HG02938 (cell line): Measurements from ENCODE around the gene PIGO.
A peak's percentile ranks its signal among the peaks of the same experiment; 100 is the strongest.

Source experiments
- ATAC-seq: cut with Tn5 transposase; IDR thresholded peaks from one replicate; pipeline ENCODE4 v1.9.1; 2021; ENCODE audit warnings: mild to moderate bottlenecking, moderate library complexity; ENCODE audit not compliant: unreplicated experiment

The PIGO gene

GRCh38 chr9:35072461-35073278, 23.7 kb downstream of the PIGO start, which contains the start of gene VCP:
Gene VCP (minus strand): TSS chr9:35072625. CDS start chr9:35072353, 272 bp downstream.
- ATAC-seq = peak; percentile 83

- ATAC-seq = peak; percentile 49
These were observed 24.5 kb downstream of the PIGO start for GRCh38 chr9:35071814-35072460.

GRCh38 chr9:35070823-35071813, 25.3 kb downstream of the PIGO start:
- no peak for ATAC-seq

GRCh38 chr9:35069020-35069419, 27.4 kb downstream of the PIGO start:
- no peak for ATAC-seq

- no peak for ATAC-seq
These were observed 29.3 kb downstream of the PIGO start for GRCh38 chr9:35067056-35067455.

- no peak for ATAC-seq
These were observed 35.7 kb downstream of the PIGO start for GRCh38 chr9:35060548-35061207.

- ATAC-seq = no peak
These were observed 37.0 kb downstream of the PIGO start for GRCh38 chr9:35059438-35059837.

- no peak for ATAC-seq
These were observed 39.1 kb downstream of the PIGO start for GRCh38 chr9:35057271-35057620.

GRCh38 chr9:35056571-35057270, 39.7 kb downstream of the PIGO start:
- no peak for ATAC-seq

- ATAC-seq = no peak
These were observed 41.3 kb downstream of the PIGO start for GRCh38 chr9:35054871-35055644.

- no peak for ATAC-seq
These were observed 42.1 kb downstream of the PIGO start for GRCh38 chr9:35054185-35054835.

GRCh38 chr9:35051069-35051967, 45.1 kb downstream of the PIGO start:
- ATAC-seq = no peak

- ATAC-seq = no peak
These were observed 47.9 kb downstream of the PIGO start for GRCh38 chr9:35048511-35048910.

GRCh38 chr9:35044071-35044470, 52.3 kb downstream of the PIGO start:
- no peak for ATAC-seq

- no peak for ATAC-seq
These were observed 53.4 kb downstream of the PIGO start for GRCh38 chr9:35042891-35043545.

- ATAC-seq = no peak
These were observed 54.2 kb downstream of the PIGO start for GRCh38 chr9:35042081-35042604.
